Uterus (tissue), 4 donors: Measurements from ENCODE around the gene ERC2. TPM values are rescaled to one million over a fixed set of nuclear protein-coding genes. Genes with fewer than 3 reads are reported as not detected.
"Not testable (repeated sequence)": the region's sequence is repeated elsewhere in the genome, so short reads cannot be mapped to it uniquely, and the experiment has no call there.

Experiments
- DNase-seq, 2 donors: peaks; one replicate each; pipeline ENCODE4 v3.0.0-alpha.2; 2019 to 2020
- H3K27ac ChIP-seq, 2 donors: fragments of 200-600 bp; sonication (generic); 1 replicate in 1 of 2; 2 replicates in 1 of 2; pipeline ENCODE4 v1.5.1; 2016 to 2018
- H3K27me3 ChIP-seq, 2 donors: fragments of 200-600 bp; sonication (generic); one replicate each; pipeline ENCODE4 v1.5.1; 2018 to 2019; ENCODE audit warnings: control low read depth in 1 of 2
- H3K36me3 ChIP-seq, 2 donors: fragments of 200-600 bp; sonication (generic); one replicate each; pipeline ENCODE4 v1.5.1; 2019; ENCODE audit warnings: control low read depth in 1 of 2
- H3K4me1 ChIP-seq, 2 donors: fragments of 200-600 bp; sonication (generic); one replicate each; pipeline ENCODE4 v1.5.1; 2018 to 2019; ENCODE audit warnings: control low read depth in 1 of 2
- H3K4me3 ChIP-seq, 2 donors: fragments of 200-600 bp; sonication (generic); 1 replicate in 1 of 2; 2 replicates in 1 of 2; pipeline ENCODE4 v1.5.1; 2018 to 2019; ENCODE audit warnings: mild to moderate bottlenecking in 1 of 2
- H3K9me3 ChIP-seq, 2 donors: fragments of 200-600 bp; sonication (generic); one replicate each; pipeline ENCODE4 v1.5.1; 2019; ENCODE audit warnings: control low read depth in 1 of 2
- POLR2A ChIP-seq, 2 donors: fragments of 450-650 bp; IDR thresholded peaks; one replicate each; pipeline ENCODE4 v1.6.1; 2016; ENCODE audit warnings: antibody characterized with exemption in 2 of 2, mild to moderate bottlenecking in 1 of 2, moderate library complexity in 1 of 2
- intact Hi-C: fragments of 100-400 bp; cut with DNase I; formaldehyde crosslinking; loops from one replicate; pipeline ENCODE4 v1.15.1; 2023; ENCODE audit warnings: low total_unique reads
- total RNA-seq, 4 donors: library from RNA; depleted of rRNA in 3 of 4; stranded (reverse); fragments of >200 nt in 3 of 4; gene quantifications; one replicate each; pipeline versions ENCODE4 v1.1.0 to v1.2.4, GENCODE V29; 2014 to 2023
- TF ChIP-seq, protein P1 (sequence below), 4 experiments: fragments of 200-600 bp in 2 of 4; fragments of 450-650 bp in 2 of 4; sonication (generic) in 2 of 4; IDR thresholded peaks; one replicate each; pipeline ENCODE4 v1.5.1; 2016 to 2019; ENCODE audit warnings: antibody characterized with exemption in 4 of 4, mild to moderate bottlenecking in 2 of 4, moderate library complexity in 1 of 4
- donor health status: DM: yes; HTN: yes; CAD: no.

The ERC2 gene
- total RNA-seq, 4 donors from 2014 or later = 1.7 to 5.5 TPM; not detected in 2

DNA sequence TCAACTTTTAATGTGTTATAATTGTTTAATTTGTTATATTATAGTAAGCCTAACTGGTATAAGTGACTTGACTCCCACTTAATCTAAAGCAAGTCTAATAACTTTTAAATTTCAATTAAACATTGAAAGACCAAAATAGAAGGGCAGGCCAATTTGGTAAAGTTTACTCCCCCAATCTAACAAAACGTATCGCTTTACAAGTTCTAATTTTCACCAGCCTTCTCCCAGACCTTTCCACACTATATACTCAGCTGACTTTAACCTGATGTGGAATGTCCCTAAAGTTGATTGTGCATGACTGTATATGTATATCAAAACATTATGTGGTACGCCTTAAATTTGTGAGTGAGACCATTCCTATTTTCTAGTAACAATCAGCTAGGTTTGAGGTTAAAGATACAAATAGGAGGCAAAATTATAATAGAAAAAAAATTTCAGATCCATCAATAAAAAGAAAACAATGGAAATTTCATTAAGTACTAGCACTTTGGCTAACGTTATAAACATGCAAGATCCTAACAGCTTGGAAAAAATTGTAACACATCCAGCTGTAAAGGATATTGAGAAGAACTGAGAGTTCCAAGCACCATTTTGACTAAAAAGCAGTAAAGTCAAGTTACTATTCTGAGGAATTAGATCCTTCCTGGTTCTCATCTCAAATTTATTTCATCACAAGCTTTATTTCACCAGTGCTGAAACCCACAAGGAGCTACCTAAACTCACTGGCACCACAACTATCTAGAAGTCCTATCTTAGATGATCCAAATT lies 199.5 kb downstream of the ERC2 start:
- TF ChIP-seq POLR2A (IDR thresholded peaks at IDR 0.05) = no peak
- TF ChIP-seq, protein P1, sequence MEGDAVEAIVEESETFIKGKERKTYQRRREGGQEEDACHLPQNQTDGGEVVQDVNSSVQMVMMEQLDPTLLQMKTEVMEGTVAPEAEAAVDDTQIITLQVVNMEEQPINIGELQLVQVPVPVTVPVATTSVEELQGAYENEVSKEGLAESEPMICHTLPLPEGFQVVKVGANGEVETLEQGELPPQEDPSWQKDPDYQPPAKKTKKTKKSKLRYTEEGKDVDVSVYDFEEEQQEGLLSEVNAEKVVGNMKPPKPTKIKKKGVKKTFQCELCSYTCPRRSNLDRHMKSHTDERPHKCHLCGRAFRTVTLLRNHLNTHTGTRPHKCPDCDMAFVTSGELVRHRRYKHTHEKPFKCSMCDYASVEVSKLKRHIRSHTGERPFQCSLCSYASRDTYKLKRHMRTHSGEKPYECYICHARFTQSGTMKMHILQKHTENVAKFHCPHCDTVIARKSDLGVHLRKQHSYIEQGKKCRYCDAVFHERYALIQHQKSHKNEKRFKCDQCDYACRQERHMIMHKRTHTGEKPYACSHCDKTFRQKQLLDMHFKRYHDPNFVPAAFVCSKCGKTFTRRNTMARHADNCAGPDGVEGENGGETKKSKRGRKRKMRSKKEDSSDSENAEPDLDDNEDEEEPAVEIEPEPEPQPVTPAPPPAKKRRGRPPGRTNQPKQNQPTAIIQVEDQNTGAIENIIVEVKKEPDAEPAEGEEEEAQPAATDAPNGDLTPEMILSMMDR (IDR thresholded peaks at IDR 0.05) = no peak
- H3K4me3 ChIP-seq = no peak overlapping the region
- no peaks in the 10 kb centered on the region for H3K4me1 ChIP-seq
- intact Hi-C loops = no loop called here
- H3K27me3 ChIP-seq = no peaks in the 10 kb centered on the region
- DNase-seq = no peak
- H3K36me3 ChIP-seq = no peaks in the 10 kb centered on the region
- H3K9me3 ChIP-seq = no peaks in the 10 kb centered on the region
- no peak overlapping the region for H3K27ac ChIP-seq

DNA sequence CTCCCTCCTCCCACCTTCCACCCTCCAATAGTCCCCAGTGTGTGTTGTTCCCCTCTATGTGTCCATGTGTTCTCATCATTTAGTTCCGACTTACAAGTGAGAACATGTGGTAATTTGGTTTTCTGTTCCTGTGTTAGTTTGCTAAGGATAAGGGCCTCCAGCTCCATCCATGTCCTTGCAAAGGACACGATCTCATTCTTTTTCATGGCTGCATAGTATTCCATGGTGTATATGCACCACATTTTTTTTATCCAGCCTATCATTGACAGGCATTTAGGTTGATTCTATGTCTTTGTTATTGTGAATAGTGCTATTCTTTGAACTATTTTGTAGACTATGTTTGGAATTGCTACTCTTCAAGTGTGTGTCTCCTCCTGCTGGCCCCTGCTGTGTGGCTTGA lies 206.4 kb downstream of the ERC2 start:
- H3K27me3 ChIP-seq, H3K4me1 ChIP-seq, H3K9me3 ChIP-seq, intact Hi-C loops, DNase-seq, H3K4me3 ChIP-seq, H3K36me3 ChIP-seq, H3K27ac ChIP-seq: not testable (repeated sequence)

DNA sequence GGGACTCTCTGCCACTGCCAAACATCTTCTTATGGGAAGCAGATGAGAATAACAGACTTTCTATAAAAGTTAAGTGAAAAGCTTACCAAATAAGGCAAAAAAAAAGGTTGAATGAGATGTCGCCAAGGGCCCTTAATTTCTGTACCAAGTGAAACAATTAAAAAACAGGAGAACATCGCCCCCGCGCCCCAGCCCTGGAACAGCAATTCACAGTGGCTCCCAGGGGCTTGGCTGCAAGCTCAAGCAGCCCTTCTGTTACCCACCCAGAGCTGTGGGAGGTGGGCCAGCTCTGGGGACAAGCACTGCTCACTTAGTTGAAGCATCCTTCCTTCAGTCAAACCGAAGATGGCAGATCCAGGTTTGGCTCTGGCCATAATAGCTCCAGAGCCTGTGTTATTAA lies 208.0 kb downstream of the ERC2 start:
- DNase-seq = no peak
- Histone ChIP-seq H3K4me3 (no peak overlapping the region), H3K27me3 (no peaks in the 10 kb centered on the region), H3K4me1 (no peaks in the 10 kb centered on the region), H3K36me3 (no peaks in the 10 kb centered on the region), H3K9me3 (no peaks in the 10 kb centered on the region), H3K27ac (no peak overlapping the region)
- intact Hi-C loops = no loop called here
- TF ChIP-seq, protein P1 (IDR thresholded peaks at IDR 0.05) = no peak

DNA sequence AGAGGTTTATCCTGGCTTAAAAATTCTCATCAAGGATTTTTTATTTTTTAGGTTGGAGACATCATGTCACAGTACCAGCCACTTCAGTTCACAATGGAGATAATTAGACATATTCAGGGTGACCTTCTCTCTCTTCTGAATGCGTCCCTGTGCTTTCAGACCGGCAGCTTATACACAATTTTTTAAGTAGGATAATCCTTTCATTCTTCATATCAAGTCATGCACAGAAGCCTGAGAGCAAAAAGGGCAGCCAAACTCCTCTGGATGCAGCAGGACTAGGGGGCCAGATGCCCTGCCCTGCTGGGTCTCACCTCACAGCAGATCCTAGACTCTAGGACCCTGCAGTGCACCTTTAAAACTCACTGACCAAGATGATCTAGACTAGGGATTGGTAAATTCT lies 210.4 kb downstream of the ERC2 start:
- DNase-seq = no peak
- Histone ChIP-seq H3K36me3 (no peaks in the 10 kb centered on the region), H3K27ac (no peak overlapping the region), H3K9me3 (no peaks in the 10 kb centered on the region), H3K27me3 (no peaks in the 10 kb centered on the region), H3K4me3 (no peak overlapping the region), H3K4me1 (no peaks in the 10 kb centered on the region)
- intact Hi-C loops = no loop called here
- TF ChIP-seq, protein P1 (IDR thresholded peaks at IDR 0.05) = no peak
- TF ChIP-seq POLR2A (IDR thresholded peaks at IDR 0.05) = no peak

DNA sequence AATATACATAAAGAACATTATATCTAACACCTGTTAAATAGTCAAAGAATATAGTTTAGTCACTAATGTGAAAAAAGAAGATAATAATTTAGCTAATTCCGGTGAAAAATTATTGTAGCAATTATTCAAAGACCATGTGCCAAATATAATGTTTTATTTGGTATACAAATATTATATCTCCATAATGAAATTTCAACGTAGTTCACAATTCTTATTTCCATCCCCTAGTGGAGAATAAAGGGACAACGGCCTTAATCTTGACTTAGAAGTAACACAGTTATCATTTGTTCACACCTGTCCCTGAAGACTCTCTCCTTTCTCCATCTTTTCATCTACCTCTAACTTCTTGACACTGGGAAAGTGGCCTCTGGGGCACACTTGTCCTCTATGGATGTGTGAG lies 213.4 kb downstream of the ERC2 start:
- no peaks in the 10 kb centered on the region for H3K27me3 ChIP-seq
- H3K27ac ChIP-seq = no peak overlapping the region
- no peaks in the 10 kb centered on the region for H3K9me3 ChIP-seq
- H3K4me1 ChIP-seq = no peaks in the 10 kb centered on the region
- H3K4me3 ChIP-seq = no peak overlapping the region
- TF ChIP-seq, protein P1 (IDR thresholded peaks at IDR 0.05) = no peak
- no peak for TF ChIP-seq POLR2A (IDR thresholded peaks at IDR 0.05)
- no peaks in the 10 kb centered on the region for H3K36me3 ChIP-seq
- intact Hi-C loops = no loop called here
- DNase-seq = no peak
